ENCODE data around the gene TMEM203.

TMEM203 gene

GRCh38 chr9:137193771-137194170, 11.7 kb downstream of the TMEM203 start:
- no peak for DNase-seq

DNA sequence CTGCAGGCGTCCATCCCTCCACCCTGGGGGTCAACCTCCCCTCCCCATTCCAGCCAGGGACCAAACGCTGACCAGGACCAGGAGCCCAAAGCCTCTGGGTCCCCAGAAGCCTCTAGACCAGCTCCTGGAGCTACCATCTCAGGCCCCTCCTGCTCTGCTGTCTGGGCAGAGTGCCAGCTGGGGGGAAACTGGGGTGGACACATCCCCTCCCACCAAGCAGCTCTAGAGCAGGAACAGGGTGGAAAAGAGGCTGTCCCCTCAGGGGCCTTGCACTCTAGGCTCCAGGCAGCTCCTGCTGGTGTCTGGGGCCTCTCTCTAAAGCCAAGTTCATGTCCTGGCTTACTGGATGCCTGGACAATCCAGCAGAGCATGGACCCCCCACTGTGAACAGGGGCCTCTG, 12.6 kb downstream of the TMEM203 start:
- no peak for DNase-seq

DNA sequence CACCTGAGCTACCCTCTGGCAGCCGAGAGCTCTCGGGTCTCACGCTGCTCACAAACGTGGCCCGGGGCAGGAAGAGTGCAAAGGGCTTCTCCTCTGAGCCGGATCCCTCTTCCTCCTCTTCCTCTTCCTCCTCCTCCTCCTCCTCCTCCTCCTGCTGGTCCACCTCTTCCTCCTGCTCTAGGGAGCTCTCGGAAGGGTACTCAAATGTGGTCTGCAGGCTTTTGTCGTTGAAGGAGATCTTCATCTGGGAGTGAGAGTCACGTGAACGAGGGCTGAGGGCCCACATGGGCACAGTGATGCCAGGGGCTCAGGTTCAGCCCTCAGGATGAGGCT, 13.0 kb downstream of the TMEM203 start:
- no peak for DNase-seq

GRCh38 chr9:137191691-137192447, 13.6 kb downstream of the TMEM203 start:
- no peak for DNase-seq

- no peak for DNase-seq
Measured at GRCh38 chr9:137191245-137191644, 14.2 kb downstream of the TMEM203 start.

DNA sequence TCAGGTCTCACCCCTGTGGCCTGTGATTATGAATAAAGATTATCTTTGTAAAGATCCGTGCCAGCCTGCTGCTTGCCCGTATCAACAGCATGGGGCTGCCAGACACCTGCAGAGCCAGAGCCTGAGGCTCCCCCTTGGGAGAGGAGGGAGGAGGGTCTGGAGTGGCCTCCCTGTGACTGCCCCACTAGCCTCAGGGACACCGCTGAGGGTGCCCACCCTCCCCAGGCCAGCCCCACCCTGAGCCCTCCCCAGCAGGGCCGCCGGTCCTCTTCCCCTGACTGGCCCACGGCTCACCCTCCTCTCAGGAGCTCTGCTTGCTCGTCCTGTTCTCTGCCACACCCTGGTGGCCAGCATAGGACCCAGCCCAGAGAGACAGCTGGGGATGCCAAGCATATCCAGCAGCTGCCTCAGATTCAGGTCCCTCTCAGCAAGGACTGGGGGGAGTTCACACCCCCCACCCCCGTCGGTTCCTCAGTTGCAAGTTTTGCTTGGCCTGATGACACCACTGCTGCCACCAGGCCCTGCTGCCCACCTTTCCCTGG, 15.1 kb downstream of the TMEM203 start:
- DNase-seq, result no peak

DNA sequence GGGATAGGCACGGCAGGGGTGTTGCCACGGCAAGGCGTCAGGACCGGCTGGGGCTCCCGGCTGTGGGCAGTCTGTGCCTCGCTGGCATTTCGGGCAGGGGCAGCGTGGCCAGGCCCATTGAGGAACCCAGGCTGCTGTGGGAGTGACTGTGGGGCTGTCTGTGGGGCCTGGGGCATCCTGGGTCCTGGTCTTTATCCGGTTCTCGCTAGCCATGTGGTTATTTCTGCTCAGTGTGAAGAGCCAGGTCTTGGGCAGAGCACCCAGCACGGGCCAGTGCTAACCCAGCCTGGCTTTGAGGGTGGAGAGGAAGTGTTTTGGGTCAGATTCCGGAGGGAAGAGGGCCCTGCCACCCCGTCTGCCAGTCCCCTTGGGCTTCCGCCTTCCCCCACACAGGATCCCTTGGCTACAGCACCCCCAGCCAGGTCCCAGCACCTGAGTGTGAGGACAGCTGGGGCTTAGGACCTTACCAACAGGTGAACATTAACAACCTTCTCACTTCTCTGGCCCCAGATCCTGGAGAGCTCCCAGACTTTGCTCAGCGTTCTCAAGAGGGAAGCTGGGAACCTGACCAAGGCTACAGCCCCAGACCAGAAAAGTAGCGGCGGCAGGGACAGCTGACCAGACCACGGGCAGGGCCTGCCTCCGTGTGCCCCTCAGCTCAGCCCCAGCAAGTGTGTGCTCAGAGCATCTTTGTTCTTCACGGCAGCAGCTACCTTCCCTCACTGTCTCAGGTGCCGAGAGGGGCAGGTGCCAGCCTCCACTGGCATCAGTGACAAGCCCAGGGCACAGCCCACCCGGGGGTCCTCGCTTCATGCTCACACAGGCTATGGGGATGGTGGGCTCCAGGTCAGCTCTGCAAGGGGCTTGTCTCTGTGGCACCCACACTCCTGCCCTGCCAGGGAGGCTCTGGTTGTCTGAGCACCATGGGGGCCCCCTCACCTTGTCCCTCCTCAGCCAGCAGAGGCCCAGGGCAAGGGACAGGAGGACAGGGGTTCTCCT, 15.9 kb downstream of the TMEM203 start:
- no peak for DNase-seq

DNA sequence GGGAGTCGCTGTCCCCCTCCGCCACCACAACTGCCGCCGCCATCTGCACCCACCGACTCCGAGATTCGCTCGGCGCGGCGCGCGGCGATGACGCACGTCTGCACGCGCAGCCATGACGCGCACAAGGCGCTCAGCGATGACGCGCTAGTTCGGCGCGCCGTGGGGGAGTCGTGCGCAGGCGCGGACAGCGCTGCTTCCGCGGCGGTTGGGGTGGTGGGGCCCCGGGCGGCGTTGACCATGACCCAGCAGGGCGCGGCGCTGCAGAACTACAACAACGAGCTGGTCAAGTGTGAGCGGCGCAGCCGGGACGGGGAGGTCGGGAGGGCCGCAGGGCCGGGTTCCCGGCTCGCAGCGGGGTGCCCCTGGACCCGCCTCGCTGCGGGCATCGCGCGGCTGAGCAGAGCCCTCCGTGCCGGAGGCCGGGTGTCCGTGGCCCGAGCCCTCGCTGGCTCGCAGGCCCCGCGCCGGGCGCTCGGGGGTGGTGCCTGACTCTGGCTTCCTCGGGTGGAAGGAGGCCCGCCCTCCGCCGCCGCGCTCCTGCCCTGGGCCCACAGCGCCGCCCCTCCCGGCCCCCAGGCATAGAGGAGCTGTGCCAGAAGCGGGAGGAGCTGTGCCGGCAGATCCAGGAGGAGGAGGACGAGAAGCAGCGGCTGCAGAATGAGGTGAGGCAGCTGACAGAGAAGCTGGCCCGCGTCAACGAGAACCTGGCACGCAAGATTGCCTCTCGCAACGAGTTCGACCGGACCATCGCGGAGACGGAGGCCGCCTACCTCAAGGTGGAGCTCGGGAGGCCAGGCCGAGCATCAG, 16.8 kb downstream of the TMEM203 start, which contains the start of the genes ANAPC2 and SSNA1:
Gene ANAPC2 (minus strand): TSS at position 71 of the 807 bp plus-strand sequence. CDS start 28 bp downstream, at position 43.
Gene SSNA1 (plus strand): TSS at position 187 of the 807 bp plus-strand sequence. CDS start 51 bp downstream, at position 238.
- DNase-seq, result peak; percentile 91

GRCh38 chr9:137188086-137188489, 17.4 kb downstream of the TMEM203 start:
- DNase-seq, result no peak

GRCh38 chr9:137187386-137187785, 18.1 kb downstream of the TMEM203 start:
- DNase-seq, result no peak

GRCh38 chr9:137186385-137186784, 19.1 kb downstream of the TMEM203 start:
- DNase-seq, result no peak

- DNase-seq, result no peak
Measured at GRCh38 chr9:137185921-137186320, 19.5 kb downstream of the TMEM203 start.

DNA sequence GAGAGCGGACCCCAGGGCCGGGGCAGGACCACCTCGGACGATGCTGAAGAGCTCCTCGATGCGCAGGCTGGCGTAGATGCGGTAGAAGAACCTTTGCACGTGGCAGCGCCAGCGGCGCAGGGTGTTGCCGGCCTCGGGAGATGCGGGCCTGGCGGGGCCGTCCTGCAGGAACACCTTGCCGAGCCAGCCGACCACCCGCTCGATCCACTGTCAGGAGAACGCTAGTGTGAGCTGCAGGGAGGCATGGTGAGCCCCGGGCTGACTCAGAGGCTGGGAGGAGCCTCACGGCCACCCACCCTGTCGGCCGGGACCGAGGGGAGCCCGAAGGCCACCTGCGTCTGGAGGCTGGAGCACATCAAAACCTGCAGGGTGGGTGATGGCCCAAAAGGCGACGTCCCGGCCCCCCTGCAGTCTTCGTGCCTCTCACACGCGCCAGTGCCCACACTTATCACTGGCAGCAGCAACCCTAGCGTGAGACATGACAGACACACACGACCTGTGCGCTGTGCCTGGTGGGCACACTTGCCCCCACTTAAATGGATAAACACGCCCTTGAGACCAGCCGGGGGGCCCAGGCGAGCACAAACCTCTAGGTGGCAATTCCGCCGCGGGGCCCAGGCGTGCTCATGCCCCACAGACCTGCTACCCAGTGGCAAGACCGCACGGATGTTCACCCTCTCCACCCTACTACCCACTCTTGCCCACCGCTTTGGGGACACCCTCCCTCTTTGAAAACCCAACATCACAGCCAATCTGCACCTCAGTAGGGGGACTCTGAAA, 20.4 kb downstream of the TMEM203 start:
- no peak for DNase-seq

DNA sequence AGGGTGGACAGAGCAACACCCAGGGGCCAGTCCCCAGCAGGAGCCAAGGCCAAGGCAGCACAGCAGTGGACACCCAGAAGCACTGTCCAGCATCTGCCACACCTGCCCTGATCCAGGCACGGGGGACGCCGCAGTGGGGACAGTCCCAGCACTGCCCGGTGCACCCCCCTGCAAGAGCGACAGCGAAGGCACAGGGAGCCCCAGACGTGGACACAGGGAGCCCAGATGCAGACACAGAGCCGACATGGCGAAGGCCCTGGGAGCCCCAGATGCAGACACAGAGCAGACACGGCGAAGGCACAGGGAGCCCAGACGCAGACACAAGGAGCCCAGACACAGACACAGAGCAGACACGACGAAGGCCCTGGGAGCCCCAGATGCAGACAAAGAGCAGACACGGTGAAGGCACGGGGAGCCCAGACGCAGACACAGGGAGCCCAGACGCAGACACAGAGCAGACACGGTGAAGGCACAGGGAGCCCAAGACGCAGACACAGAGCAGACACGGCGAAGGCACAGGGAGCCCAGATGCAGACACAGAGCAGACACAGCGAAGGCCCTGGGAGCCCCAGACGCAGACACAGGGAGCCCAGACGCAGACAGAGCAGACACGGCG, 21.4 kb downstream of the TMEM203 start:
- no peak for DNase-seq

DNA sequence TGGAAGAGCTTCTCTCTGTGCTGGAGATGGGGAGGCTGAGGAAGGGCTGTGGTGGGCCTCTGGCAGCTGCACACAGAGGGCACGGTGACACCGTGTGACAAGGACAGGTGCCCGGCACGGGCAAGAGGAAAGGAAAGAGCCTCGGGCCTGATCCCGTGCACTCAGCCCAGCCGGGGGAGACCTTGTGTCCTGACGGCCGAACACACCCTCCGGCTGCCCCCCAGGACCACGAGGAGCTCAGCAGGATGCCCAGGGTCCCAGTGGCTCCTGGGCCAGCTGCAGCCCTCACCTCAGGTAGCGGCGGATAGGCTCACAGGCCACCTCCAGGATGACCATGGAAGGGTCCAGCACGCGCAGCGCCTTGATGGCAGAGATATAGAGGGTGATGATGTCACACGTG, 22.6 kb downstream of the TMEM203 start:
- DNase-seq, result no peak

DNA sequence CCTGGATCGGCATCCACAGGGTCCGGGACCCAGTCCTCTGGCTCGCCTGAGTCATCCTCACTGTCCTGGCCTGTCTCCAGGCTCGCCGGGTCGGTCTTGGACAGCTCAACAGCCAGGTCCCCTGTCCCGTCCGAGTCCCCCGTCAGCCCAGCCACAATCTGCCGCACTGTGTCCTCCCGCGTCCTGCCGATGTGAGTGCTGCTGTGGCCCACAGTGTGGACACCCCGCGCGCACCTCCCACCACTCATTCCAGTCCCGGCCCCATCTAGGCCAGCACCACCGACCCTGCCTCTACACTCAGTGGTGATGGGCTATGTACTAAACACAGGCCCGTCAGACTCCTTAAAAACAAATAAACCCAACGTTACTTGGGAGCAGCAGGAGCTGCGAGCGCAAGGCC, 23.8 kb downstream of the TMEM203 start:
- no peak for DNase-seq

- no peak for DNase-seq
Measured at GRCh38 chr9:137180491-137180890, 25.0 kb downstream of the TMEM203 start.

- DNase-seq, result no peak
Measured at GRCh38 chr9:137179761-137180160, 25.7 kb downstream of the TMEM203 start.

GRCh38 chr9:137178939-137179630, 26.4 kb downstream of the TMEM203 start:
- no peak for DNase-seq

GRCh38 chr9:137178201-137178938, 27.1 kb downstream of the TMEM203 start:
- no peak for DNase-seq

Data from CD4-positive, alpha-beta T cell treated with Interferon gamma for 1 hour (primary cell).